ENCODE data around the gene JUN.

JUN gene

DNA sequence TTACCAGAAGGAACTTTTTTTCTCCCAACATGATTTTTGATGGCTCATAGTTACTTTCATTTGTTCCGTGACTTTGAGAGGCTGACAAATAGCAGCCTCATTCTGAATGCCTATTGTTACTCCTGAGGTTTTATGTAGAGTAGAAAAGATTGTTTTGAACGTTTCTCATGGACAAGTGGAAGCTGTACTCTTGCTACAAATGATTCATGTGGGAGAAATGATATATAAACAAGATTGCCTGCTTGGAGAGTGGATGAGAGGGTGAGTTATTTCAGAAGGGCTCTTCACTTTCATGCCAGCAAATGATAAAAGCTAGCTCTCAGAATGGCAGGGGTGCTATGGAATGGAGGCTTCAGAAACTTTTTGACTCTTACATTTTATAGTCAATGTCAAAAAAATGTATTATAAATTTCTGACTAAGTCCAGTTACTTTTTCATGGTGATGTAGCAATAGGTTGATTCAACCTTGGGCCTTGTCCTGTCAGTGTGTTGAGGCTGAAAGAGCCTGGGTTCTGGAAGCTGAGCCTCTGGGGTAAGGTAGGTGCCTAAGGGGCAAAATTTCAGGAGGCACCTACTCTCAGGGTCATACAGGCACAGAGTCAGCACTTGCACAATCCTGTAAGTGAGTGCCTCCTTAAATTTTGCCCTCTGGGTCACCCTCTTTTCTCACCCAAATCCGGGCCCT is 19.4 kb downstream of the JUN start:
- no peak for FAIRE-seq

GRCh38 chr1:58763214-58763613 is 20.6 kb downstream of the JUN start:
- DNase-seq (ENCODE audit: insufficient read length, low spot score) (no peak), FAIRE-seq (peak; percentile 16)

More for the DNA sequence above, 19.4 kb downstream of the JUN start:
- DNase-seq (ENCODE audit: insufficient read length, low spot score), result no peak

DNA sequence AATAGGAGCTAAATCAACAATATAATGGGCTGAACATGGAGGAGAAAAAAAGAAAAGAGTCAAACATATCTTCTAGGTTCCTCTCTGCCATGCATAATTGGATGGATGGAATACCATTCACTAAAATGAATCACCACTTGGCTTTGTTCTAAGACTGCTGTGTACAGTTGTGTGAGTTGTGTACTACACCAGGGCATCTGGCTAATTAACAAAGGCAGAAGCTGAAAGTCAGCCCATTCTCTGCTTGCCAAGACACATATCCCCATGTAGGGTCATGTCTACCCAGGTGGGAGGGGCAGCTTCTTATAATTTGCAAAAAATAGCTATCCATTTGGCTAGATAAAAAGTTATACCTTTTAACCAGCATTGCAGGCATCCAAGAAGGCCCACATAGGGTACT is 21.0 kb downstream of the JUN start:
- no peak for DNase-seq (ENCODE audit: insufficient read length, low spot score)
- no peak for FAIRE-seq

DNA sequence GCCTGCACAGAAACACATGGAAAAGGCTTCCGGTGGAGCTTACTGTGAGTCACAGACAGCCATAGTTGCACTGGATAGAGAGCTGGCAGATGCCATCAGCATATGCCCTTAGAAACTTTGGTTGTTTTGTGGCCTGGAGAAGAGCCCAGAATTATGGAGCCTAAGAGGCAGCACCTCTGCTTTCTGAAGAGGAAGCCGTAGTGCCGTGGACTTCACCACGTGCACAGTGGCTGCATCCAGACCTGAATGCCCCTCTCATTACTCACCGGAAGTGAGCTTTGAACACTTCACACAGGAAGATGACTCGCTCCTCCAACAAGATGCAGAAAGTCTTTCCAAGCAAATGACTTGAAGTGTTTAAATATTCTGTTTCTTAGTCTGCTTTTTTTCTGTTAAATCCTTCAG is 28.4 kb downstream of the JUN start:
- DNase-seq (ENCODE audit: insufficient read length, low spot score) (peak; percentile 82), FAIRE-seq (peak; percentile 88)

DNA sequence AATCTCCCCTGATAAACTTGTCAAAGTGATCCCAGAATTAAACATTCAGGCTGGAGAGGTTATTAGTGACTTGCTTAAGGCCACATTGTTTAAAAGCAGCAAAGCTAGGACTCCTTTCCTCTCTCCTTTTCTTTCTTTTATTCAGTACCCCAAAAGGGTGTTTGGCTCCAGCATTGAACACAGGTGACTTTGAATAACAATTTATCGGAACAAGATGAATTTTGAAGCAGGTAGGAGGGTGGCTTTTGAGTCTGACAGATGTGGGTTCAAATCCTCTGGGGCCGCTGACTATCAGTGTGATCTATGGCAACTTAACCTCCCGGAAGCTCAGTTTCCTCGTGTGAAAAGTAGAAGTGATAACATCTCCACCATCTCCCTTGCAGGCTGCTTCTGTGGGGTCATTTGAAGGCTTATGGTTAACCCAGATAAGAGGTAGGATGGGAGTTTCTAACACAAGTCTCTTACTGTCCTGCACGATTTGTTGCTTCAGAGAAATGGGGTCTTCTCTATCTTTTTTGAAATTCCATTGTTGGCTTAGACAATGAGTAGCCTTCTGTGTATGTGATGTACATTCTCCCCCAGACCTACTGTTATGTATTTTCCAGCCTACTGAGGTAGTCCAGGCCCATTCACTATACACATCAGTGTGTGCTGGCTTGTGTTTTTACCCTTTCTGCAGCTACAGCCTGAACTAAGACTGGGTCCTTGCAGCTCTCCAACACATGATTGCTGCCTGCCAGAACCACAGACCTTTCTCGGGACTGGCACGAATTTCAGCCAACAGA is 29.0 kb downstream of the JUN start:
- no peak for FAIRE-seq
- no peak for DNase-seq (ENCODE audit: insufficient read length, low spot score)

- peak; percentile 23 for FAIRE-seq
- no peak for DNase-seq (ENCODE audit: insufficient read length, low spot score)
Observed at GRCh38 chr1:58754073-58754613, 29.7 kb downstream of the JUN start.

GRCh38 chr1:58753431-58753866 is 30.4 kb downstream of the JUN start:
- DNase-seq (ENCODE audit: insufficient read length, low spot score) (no peak), FAIRE-seq (no peak)

GRCh38 chr1:58749646-58750045 is 34.2 kb downstream of the JUN start:
- no peak for DNase-seq (ENCODE audit: insufficient read length, low spot score)
- peak; percentile 62 for FAIRE-seq

DNA sequence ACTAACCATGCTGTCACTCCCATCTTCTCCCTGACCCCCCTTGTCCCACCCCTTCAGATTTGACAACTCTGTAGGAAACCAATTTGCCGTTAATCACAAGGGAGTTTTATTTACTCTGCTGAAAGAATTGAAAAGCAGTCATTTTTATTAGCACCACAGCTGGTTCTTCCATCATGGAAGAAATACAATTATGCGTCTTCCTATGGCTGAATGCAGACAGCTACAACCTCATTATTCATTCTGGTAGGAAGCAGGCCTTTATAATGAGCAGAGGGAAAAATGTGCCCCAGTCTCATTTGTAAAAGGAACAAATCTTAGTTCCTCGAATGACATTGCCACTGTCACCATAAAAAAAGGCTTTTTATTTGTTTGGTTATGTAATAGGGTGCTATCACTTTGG is 35.2 kb downstream of the JUN start:
- DNase-seq (ENCODE audit: insufficient read length, low spot score) (no peak), FAIRE-seq (no peak)

DNA sequence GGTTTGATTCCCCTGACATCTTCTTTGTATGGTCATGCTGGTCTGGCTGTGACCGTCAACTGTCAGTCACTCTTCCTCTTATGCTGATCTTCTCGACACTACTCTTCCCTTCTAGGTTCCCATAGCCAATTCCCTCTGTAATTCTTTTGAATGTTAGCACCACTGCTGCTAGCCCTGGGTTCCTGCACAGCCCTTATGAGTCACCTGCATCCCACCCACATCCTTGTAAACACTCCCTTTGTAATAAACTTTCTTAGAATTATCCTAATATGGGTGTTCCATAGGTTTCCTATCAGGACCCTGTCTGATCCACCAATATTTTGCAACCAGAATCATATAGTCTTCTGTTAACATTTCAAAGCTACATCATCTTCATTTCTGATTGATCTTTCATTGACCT is 37.1 kb downstream of the JUN start:
- FAIRE-seq (no peak), DNase-seq (ENCODE audit: insufficient read length, low spot score) (no peak)

DNA sequence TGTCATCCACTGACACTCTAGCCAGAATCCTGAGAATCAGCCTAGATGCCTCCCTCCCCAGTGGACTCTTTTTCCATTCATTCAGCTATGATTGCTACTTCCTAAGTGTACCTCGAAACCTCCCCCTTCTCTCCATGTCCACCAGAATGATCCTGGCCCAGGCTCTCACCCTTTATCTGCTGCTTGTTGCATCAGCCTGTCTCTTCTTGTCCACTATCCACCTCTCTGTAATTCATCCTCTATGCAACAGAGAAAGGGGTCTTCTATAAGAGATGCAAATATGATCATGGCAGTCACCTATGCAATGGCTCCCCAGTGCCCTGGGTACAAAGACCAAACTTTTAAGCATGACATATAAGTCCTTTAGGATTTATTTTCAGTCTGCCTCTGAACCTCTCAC is 37.7 kb downstream of the JUN start:
- FAIRE-seq (no peak), DNase-seq (ENCODE audit: insufficient read length, low spot score) (no peak)

DNA sequence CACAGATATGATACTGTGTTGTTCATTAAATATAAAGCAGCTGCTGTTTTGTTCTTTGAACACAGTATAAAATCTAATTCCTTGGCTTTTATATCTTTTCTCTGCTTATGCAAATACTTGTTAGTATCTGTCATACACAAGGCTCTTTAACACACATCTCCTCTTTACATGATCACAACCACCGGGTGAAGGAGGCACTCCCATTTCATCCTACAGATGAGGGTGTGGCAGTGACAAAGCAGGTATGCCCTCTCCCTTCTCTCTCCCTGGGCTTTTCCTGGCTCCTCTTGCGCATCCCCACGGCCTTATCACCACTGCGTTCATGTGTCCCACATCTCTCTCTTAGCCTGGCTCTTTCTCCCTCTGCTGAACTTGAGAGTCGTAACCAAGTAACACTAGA is 38.2 kb downstream of the JUN start:
- no peak for FAIRE-seq
- DNase-seq (ENCODE audit: insufficient read length, low spot score), result no peak

- FAIRE-seq, result no peak
- no peak for DNase-seq (ENCODE audit: insufficient read length, low spot score)
Observed at GRCh38 chr1:58745117-58745516, 38.7 kb downstream of the JUN start.

- FAIRE-seq (peak; percentile 16), DNase-seq (ENCODE audit: insufficient read length, low spot score) (no peak)
Observed at GRCh38 chr1:58741678-58742553, 41.9 kb downstream of the JUN start.

DNA sequence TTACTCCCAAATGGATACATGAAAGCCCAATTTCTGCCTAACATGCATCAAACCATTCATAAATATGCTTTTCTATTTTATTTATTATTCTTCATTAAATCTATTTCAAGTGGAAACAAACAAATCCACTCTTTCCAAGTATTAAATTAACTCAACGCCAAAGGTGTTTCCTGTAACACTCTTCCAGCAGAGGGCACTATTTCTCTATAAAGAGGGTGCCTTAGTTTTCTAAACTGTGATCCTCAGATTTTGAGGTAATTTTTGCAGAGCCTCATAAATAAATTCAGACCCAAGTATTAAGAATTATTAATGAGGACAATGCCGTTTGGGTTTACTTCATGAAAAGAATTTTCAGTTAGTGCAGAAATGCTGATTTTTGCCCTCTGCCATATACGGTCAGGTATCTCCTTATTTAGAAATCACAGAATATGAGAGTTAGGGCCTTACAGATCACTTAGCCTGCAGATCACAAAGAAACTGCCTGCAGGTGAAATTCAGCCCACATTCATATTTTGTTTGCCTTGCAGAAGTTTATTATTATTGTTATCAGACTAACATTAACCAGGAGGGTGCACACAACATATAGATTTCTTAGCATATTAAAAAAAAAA is 43.9 kb downstream of the JUN start:
- DNase-seq (ENCODE audit: insufficient read length, low spot score), result peak; percentile 59
- FAIRE-seq, result no peak

DNA sequence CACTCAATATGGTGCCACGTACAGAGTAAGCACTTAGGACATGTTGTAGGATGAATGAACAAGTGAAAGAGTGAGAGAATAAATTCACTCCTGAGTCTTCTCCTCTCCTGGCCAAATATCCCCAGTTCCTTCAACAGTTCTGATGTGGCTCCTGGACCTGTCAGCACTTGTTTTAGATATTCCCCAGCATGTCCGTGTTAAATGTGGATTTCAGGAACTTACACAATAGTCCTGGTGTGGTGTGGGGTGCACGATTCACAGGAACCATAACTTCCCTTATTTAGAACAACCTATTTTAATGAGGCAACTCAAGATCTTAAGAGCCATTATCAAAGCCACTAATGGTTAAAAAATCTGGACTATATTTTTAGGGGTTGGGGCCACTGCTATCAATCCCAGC is 45.0 kb downstream of the JUN start:
- DNase-seq (ENCODE audit: insufficient read length, low spot score) (no peak), FAIRE-seq (no peak)

- FAIRE-seq (no peak), DNase-seq (ENCODE audit: insufficient read length, low spot score) (no peak)
Observed at GRCh38 chr1:58735586-58735985, 48.3 kb downstream of the JUN start.

DNA sequence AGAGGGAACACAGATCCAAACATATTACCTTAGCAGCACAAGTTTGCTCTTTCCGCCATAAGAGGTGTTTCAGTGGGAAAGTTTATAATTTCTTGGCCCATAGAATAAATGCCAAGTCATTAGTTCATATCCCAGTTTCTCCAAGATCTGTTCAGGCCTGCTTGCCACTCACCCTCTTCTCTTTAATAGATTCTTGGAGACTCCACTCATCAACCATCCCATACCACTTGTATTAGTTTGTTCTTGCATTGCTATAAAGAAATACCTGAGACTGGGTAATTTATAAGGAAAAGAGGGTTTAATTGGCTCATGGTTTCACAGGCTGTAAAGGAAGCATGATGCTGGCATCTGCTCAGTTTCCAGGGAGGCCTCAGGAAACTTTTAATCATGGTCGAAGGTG is 49.2 kb downstream of the JUN start:
- FAIRE-seq, result no peak
- DNase-seq (ENCODE audit: insufficient read length, low spot score), result no peak

- no peak for DNase-seq (ENCODE audit: insufficient read length, low spot score)
- FAIRE-seq, result no peak
Observed at GRCh38 chr1:58732087-58732775, 51.6 kb downstream of the JUN start.

All from HTR-8/SVneo (cell line).